ENCODE measurements around the gene CARS1.

The CARS1 gene

DNA sequence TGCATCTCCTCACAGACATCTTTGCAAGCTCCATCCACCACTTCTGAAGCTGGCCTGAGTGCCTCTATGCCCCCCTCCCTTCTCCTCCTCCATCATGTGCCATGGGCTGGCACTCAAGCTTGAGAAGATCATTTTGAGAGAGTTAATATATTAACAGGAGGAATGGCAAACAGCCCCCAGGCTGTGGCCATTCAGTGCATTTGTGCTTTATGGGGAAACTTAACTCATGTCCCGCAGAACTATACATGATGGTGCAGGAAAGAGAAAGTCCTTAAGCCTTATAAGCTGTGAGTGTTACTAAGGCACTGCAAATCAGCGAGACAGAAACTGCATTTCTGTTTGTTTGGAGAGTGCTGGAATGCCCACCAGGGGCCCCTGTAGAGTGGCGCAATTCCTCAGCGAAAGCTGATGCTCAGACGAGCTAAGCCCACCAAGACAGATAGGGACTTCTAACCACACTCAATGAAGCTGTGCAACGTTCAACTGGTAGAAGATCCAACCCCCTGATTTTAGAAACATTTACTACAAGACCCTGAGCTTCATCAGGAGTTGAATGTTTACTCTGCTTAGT, 101.2 kb downstream of the CARS1 start:
- no peak for DNase-seq
- intact Hi-C loops (cut with DNase I), result no loop called here

DNA sequence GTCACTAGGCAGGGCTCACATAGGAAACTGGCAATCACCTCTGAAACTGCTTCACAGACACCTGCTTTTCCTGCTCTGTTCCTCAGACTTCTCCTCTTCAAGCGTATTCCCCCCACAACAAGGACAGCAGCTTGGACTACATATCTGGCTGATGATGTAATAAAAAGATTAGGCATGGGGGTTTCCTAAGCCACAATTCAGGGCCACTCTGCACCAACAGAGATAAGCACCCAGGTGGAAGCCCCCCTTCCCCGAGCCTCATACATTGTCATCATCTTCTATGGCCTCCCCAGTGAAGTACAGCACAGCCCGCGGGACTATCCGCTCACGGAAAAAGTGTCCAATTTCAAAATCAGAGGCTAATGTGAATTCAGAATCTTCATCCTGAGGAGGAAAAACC, 103.0 kb downstream of the CARS1 start:
- no peak for DNase-seq
- intact Hi-C loops (cut with DNase I), result no loop called here

DNA sequence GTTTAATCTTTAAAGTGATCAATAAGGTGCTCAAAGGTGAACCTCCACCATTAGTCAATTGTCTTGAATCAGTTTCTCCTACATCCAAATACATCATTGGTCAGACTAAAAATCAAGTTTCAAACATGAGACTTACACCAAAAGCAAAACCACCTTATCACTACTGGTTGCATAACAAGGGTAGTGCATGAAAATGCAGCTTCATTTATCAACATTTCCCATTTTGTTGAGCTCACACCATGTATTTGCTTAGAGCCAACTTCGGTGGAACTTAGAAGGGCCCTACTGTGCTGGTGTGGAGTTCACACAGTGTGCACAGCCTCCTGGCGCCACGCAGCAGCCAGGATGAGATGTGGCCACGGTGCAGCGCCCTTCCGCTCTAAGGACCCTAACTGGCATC, 104.9 kb downstream of the CARS1 start:
- DNase-seq, result no peak
- intact Hi-C loops (cut with DNase I), result no loop called here

DNA sequence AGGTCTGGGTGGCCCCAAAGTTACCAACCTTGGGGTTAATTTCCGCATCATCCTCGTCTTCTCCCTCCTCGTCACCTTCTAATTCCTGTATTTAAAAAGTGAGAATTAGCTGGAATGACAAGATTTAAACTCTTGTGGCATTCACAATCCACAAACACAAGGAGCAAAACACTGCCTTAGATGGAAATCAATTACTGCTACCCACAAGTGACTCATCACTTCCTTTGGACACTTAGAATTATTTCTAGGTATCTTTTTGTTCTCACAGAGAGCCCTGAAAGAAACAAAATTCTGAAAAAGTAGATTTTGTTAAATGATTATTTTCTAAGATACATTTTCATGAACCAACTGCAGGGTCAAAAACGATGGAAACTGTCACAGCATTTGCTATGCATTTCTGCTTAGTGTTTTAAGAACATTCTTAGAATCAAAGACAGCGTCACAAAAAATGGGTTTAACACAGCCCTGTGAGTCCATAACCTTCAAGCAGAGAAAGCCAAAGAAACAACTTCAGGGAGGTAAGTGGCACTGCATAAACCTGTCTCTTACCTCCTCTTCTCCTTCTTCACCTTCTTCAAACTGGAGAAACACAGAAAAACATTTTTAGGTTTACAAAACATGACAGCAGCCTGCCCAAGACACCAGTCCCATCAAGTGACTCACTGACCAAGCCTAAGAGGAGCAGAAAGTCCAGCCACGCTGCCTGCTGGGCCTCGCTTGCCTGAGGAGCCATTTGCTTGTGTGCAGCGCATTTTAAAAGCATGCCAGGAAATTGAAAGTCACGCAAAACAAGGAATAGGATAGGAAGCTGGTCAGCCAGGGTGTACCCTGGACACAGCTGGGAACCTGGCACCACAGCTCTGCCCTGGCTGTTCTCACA, 105.8 kb downstream of the CARS1 start:
- intact Hi-C loops (cut with DNase I), result no loop called here
- DNase-seq, result no peak

All from head of caudate nucleus (tissue), 42 donors.